ENCODE results near the gene AMT. TPM values are rescaled to one million over a fixed set of nuclear protein-coding genes. Genes with fewer than 3 reads are reported as not detected.
"Not testable (repeated sequence)": the region's sequence is repeated elsewhere in the genome, so short reads cannot be mapped to it uniquely, and the experiment has no call there.

AMT gene
- total RNA-seq, 1 donor from 2014 or later, result 0.79 TPM

DNA sequence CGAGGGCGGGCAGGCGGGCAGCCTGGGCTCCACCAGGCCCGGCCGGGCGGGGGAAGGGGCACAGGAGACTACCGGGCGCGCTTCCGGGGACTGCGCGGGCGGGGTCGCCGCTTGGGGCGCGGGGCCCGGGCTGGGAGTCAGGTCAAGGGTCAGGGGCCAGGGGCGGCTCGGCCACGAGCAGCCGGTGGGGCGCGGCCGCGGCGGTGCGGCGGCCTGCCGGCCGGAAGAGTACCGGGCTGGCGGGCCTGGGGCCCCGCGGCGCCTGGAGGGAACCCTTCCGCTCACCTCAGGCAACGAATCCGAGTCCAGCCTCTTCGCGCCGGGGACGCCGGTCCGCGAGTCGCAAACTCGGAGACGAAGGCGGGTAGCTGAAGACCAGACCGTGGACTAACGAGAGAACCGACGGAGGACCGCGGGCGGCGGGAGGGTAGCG, 10.7 kb downstream of the AMT start:
- H3K36me3 ChIP-seq (ENCODE audit: control insufficient read depth, insufficient read depth, low read length), result peaks cover 10% of the 10 kb centered on the region
- peak overlapping the region; percentile 71 for H3K4me3 ChIP-seq (ENCODE audit: low read depth, low read length)
- no peaks in the 10 kb centered on the region for H3K27me3 ChIP-seq (ENCODE audit: control insufficient read depth, insufficient read depth, low read length)
- FAIRE-seq (no peak), DNase-seq (ENCODE audit: low read depth) (no peak)
- TF ChIP-seq, protein P1, sequence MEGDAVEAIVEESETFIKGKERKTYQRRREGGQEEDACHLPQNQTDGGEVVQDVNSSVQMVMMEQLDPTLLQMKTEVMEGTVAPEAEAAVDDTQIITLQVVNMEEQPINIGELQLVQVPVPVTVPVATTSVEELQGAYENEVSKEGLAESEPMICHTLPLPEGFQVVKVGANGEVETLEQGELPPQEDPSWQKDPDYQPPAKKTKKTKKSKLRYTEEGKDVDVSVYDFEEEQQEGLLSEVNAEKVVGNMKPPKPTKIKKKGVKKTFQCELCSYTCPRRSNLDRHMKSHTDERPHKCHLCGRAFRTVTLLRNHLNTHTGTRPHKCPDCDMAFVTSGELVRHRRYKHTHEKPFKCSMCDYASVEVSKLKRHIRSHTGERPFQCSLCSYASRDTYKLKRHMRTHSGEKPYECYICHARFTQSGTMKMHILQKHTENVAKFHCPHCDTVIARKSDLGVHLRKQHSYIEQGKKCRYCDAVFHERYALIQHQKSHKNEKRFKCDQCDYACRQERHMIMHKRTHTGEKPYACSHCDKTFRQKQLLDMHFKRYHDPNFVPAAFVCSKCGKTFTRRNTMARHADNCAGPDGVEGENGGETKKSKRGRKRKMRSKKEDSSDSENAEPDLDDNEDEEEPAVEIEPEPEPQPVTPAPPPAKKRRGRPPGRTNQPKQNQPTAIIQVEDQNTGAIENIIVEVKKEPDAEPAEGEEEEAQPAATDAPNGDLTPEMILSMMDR (IDR thresholded peaks at IDR 0.05; ENCODE audit: insufficient read depth, low read length, severe bottlenecking), result no peak

DNA sequence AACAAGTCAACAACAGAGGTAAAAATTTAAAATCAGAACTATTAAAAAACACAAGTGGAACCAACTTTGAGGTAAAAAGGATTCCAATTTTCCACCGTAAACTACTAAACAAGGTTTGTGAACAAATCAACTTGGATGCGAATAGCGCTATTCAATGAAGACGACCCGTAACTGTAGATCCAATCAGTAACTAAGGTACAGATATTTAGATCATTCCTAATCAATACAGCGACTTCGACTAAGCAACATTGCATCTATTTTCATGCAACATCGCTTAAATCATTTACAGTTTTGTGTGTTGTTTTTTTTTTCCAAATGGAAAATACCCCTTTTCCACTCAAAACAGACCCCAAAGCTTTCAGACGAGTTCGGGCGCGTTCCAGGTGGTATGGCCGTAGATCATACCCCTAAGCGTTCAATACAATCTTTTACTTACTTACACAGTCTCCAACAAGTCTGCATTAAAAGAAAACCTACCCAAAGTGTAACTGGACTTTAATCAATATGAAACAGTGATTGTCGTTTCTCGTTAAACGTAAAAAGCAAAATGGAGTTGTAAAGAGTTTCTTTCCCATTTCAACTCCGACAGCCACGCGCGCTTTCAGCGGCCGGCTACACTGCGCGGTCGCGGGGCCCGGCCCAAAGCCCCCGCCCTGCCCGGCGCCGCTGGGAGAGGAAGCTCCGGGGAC, 11.3 kb downstream of the AMT start:
- TF ChIP-seq, protein P1 (IDR thresholded peaks at IDR 0.05; ENCODE audit: insufficient read depth, low read length, severe bottlenecking), result no peak
- FAIRE-seq (no peak), DNase-seq (ENCODE audit: low read depth) (no peak)
- Histone ChIP-seq H3K4me3 (ENCODE audit: low read depth, low read length) (peak overlapping the region; percentile 71), H3K36me3 (ENCODE audit: control insufficient read depth, insufficient read depth, low read length) (peaks cover 9% of the 10 kb centered on the region), H3K27me3 (ENCODE audit: control insufficient read depth, insufficient read depth, low read length) (no peaks in the 10 kb centered on the region)

DNA sequence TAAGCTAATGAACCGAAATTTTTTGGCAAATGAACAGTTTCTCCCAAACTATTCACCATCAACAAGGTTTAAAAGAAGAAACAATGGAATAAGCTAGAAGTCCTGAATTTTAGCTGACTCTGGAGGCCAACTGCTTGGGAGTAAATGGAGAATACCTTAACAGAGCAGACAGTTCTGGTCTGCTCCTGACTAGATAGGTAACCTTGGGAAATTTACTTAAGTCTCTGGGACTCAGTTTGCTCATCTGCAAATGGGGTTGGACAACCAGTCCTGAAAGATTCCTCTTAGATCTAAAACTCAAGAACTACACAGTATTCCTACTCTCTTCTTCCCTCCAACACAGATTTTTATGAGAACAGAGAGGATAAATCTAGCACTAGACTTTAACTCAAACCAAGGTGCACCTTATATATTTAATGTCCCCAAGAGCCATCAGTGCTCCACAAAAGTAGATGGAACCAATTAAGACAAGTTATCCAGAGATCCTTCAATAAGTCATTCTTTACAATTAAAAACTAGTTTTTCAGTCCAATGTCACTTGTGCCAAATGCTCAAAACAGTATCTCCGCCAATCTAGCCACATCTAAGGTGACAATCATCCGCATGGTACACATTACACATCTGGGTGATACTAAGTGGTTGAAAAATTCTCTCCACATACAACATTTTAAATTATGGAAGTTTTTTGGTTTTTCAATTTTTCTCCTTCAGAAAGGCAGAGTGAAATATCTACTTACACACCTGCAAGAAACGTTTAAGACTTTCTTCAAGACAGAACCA, 12.0 kb downstream of the AMT start:
- peak overlapping the region; percentile 71 for H3K4me3 ChIP-seq (ENCODE audit: low read depth, low read length)
- no peaks in the 10 kb centered on the region for H3K27me3 ChIP-seq (ENCODE audit: control insufficient read depth, insufficient read depth, low read length)
- TF ChIP-seq, protein P1 (IDR thresholded peaks at IDR 0.05; ENCODE audit: insufficient read depth, low read length, severe bottlenecking), result no peak
- DNase-seq (ENCODE audit: low read depth) (no peak), FAIRE-seq (no peak)
- peaks cover 9% of the 10 kb centered on the region for H3K36me3 ChIP-seq (ENCODE audit: control insufficient read depth, insufficient read depth, low read length)

DNA sequence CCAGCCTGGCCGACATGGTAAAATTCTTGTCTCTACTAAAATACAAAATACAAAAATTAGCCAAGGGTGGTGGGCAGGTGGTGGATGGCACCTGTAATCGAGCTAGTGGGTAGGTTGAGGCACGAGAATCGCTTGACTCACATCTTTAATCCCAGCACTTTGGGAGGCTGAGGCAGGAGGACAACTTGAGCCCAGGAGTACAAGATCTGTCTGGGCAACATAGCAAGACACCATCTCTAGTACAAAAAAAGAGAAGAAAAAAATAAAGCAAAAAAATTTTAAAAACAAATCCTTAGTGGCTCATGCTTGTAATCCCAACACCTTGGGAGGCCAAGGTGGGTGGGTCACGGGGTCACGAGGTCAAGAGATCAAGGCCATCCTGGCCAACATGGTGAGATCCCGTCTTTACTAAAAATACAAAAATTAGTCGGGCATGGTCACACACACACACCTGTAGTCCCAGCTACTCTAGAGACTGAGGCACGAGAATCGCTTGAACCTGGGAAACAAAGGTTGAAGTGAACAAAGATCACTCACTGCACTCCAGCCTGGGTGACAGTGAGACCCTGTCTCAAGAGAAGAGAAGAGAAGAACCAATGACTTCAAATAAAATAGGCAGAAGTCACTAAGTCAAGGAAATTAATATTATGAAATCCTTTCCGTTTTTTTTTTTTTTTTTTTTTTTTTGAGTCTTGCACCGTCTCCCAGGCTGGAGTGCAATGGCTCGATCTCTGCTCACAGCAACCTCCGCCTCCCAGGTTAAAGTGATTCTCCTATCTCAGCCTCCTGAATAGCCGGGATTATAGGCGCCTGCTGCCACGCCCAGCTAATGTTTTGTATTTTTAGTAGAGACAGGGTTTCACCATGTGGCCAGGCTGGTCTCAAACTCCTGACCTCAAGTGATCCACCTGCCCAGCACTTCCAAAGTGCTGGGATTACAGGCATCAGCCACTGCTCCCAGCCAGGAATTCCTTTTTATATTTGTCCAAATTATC, 15.4 kb downstream of the AMT start:
- no peak overlapping the region for H3K4me3 ChIP-seq (ENCODE audit: low read depth, low read length)
- H3K27me3 ChIP-seq (ENCODE audit: control insufficient read depth, insufficient read depth, low read length), result no peaks in the 10 kb centered on the region
- H3K36me3 ChIP-seq (ENCODE audit: control insufficient read depth, insufficient read depth, low read length), result peaks cover 3% of the 10 kb centered on the region
- FAIRE-seq (no peak), DNase-seq (ENCODE audit: low read depth) (no peak)
- TF ChIP-seq, protein P1 (IDR thresholded peaks at IDR 0.05; ENCODE audit: insufficient read depth, low read length, severe bottlenecking), result no peak

DNA sequence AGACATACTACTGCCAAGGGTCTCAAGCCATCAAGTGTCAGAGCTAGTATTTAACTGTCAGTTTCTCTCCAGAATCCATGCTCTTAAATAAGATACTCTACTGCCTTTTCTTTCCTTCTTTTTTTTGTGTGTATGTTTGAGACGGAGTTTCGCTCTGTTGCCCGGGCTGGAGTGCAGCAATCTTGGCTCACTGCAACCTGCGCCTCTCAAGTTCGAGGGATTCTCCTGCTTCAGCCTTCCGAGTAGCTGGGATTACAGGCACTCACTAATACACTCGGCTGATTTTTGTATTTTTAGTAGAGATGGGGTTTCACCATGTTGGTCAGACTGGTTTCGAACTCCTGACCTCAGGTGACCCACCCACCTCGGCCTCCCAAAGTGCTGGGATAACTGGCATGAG, 16.7 kb downstream of the AMT start:
- not testable (repeated sequence) for H3K4me3 ChIP-seq (ENCODE audit: low read depth, low read length); DNase-seq (ENCODE audit: low read depth); H3K27me3 ChIP-seq (ENCODE audit: control insufficient read depth, insufficient read depth, low read length); H3K36me3 ChIP-seq (ENCODE audit: control insufficient read depth, insufficient read depth, low read length); FAIRE-seq

All from bronchial epithelial cell (primary cell).